NK-92 (cell line): ENCODE results near the gene STIMATE.

Source experiments
- DNase-seq: peaks from one replicate; lab custom pipeline; 2025; ENCODE audit not compliant: unreplicated experiment; lab: John Stamatoyannopoulos, UW

STIMATE gene

DNA sequence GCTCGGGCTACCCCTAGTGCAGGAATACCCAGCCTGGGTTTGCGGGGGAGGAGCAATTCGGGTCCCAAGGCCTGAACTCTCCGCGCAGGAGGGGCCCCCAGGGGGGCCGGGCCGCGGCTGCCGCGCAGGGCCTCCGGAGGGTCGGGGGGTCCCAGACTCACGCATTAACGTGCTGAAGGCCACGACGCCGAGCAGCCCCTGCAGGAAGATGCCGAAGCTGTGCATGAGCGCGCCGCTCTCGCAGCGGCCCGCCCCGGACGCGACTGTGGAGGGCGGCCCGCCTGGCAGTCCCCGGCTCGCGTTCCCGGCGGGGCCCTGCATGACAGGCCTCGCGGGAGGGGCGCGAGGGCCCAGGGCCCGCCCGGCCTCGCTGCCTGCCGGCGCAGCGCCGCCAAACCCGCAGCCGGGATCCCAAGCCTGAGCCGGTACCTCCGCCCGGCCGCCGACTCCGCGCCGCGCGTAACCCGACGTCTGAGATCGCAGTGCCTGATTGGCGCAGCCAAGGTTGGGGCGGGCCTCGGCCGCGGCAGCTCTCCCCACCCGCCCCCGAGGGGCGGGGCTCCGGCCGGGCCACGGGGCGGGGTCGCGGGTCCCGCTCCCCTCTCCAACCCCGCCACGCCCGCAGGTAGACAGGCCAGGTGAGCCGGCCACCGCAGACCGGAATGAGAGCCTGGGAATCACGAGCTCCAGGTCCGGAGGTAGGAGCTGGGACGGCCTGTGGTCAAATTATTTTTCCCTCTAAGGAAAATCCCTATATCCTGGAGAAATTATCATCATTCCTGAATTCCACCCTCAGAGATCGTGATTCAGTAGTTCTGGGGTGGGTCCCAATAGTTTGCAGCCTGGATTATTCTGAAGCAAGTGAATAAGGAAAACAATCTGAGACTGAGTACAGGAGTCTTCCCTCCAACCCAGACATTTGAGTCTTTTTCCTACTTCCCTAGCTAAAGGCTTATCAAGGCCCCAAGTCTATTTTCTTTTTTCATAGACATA lies at the start of gene STIMATE:
TSS of gene STIMATE (minus strand) at position 419 of the 993 bp plus-strand sequence. CDS start at position 321, 98 bp downstream.
- no peak for DNase-seq

DNA sequence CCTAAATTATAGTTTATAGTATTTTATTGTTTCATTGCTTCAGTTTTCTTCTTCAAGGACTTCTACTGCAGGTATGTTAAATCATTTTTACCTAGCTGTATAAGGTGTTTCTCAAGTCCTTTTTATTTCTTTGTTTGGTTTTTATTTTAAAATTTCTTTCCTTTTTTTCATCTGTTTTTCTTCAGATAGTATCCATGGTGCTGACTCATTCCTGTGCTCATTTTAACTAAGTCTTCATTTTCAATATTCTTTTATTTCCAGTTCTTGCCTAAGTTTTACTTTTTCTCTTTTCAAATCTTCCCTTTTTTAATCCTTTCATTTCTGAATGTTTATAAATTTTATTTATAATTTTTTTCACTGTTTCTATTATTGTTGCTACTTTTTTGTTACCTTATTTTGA lies 42.3 kb upstream of the STIMATE start:
- no peak for DNase-seq

GRCh38 chr3:52934630-52935530 lies 37.5 kb upstream of the STIMATE start:
- DNase-seq: no peak

GRCh38 chr3:52931889-52932288 lies 34.5 kb upstream of the STIMATE start:
- DNase-seq: no peak

DNA sequence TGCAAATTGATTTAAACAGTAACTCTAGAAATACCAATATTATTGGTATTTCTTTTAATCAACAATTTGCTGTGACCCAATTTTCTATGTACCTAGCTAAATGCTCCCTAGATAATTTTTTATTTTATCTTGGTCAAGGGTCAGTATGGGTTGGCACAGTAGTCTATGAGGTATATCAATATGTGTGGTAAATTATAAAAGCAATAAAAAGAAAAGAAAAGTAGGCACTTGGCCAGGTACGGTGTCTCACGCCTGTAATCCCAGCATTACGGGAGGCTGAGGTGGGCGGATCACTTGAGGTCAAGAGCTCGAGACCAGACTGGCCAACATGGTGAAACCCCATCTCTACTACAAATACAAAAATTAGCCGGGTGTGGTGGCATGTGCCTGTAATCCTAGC lies 34.0 kb upstream of the STIMATE start:
- no peak for DNase-seq

- DNase-seq: no peak
Measured at GRCh38 chr3:52930748-52931147, 33.4 kb upstream of the STIMATE start.

GRCh38 chr3:52926554-52926953 lies 29.2 kb upstream of the STIMATE start:
- no peak for DNase-seq

DNA sequence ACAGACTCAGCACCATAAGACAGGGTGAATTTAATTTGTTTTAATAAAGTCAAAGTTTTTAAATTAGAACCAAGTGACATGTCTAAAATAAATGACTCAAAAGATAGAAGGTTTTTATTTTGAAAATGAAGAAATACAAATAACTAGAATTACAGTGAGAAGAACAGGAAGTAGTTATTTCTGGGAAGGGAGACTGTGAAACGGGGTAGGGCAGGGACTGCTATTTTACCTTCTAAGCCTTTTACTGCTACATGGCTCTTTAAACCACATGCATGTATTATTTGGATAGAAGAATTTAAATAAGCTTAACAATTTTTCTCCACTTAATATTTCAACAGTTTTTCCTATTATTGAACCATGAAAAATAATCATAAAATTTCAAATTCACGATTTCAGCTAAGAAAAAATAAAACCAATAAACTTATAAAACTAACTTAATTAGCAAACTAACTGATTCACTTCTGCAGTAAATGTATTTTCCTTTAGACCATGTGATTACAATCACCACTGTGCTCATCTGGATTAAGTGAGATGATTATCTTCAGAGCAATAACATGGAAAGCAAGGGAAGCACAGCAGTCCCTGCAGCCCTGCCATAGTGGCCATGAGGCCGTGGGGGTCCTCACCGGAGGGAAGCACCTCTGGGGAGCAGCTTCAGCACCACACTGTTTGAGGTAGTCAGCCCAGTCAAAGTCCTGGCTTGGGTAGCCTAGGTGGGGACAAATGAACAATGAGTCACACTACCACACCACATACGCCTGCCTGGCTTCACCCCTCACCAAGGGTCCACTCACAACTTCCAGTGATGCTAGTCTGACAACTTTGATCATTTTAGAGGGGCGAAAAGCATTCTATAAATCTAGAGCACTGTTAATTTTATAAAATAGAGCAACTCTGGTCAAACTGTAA lies 28.3 kb upstream of the STIMATE start:
- no peak for DNase-seq

- no peak for DNase-seq
Measured at GRCh38 chr3:52923963-52924362, 26.6 kb upstream of the STIMATE start.

- no peak for DNase-seq
Measured at GRCh38 chr3:52920841-52921240, 23.5 kb upstream of the STIMATE start.

DNA sequence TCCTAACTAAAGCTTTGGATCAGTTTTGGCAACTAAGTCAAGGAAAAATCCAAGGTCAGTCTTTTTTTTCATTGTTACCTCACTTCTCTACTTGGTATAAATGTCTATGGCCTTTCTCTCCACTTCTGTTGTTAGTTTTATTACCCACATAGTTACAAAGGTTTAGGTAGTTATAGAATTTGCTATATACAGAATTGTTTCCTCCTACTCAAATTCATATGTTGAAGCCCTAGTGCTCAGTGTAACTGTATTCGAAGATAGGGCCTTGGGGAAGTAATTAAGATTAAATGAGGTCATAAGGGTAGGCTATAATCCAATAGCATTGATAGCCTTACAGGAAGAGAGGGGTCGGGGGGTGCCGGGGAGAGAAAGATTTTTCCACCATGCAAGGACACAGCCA lies 19.7 kb upstream of the STIMATE start:
- no peak for DNase-seq

GRCh38 chr3:52915294-52915693 lies 17.9 kb upstream of the STIMATE start:
- DNase-seq: no peak

- no peak for DNase-seq
Measured at GRCh38 chr3:52912885-52913731, 15.8 kb upstream of the STIMATE start.

- no peak for DNase-seq
Measured at GRCh38 chr3:52910823-52911222, 13.5 kb upstream of the STIMATE start.

DNA sequence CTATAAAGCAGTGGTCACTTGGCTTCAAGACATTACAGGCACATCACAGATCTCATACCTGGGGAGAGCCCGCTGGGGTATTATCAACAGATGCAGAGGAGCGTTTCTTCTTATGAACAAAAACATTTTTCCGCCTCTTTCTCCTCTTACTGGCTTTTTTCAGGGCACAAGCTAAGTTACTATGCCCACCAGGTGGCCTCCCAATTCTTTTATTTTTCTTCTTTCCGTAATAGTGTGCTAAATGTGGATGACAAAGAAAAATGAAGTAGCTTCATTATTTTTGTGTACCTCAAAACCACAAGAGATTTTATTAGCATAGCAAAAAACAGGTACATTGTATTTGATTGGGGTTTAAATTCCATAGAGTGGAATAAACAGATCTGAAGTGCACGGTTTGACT lies 10.1 kb upstream of the STIMATE start:
- no peak for DNase-seq

DNA sequence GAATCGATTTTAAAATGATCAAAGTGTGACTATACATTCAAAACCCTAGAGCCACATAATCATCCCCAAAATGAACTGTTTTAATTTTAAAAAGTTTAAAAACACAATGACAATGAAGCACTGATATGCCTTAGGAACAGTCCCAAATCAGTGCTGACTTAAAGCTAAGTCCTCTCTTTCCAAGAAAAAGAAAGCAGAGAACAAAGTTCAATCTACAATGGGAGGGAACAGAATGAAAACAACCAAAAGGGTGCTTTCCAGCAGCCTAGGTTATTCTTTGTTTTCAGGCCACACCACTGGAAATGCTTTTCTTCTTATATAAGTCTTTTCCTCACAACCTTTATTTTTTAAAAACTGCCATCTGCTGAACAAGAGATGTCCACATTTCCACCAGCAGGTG lies 7.2 kb upstream of the STIMATE start:
- DNase-seq: no peak

GRCh38 chr3:52904000-52904399 lies 6.7 kb upstream of the STIMATE start:
- DNase-seq: no peak

DNA sequence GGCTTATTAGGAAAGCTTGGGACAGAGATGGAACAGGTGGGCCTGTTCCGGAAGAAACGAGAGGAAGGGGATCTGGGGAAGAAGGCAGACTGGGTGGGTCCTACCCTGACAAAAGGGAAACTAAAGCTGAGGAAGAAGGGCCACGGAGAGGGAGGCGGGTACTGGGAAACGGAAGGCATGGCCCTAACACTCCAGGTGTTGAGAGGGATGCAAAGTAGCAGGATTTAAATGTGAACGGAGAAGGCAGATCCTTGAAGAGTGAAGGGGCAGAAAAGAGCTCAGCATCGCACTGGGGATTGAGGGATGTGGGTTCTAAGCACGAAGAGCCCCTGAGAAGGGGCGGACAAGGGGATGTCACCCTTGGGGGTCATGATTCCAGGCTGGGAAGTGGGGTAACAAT lies 735 bp downstream of the STIMATE start:
- no peak for DNase-seq

DNA sequence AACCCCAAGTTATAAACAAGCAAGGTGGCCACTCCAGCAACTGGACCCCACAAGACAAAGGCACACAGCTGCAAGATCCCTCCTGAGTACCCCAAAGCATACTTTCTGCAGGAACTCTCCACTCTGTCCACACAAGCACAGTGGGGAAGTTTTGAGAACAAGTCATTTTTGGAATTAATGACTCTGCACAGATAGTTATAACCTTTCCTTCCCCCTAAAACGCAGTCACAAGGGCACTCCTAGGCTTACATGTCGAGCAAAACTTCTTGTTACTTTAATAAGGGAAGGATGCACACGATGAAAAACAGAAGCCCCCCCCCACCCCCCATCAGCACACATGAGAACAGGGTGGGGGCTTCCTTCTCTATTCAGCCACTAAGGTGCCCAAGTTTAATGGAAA lies 1.2 kb downstream of the STIMATE start:
- DNase-seq: no peak

- DNase-seq: no peak
Measured at GRCh38 chr3:52895418-52895817, 1.9 kb downstream of the STIMATE start.
